GM21447 (cell line): Measurements from ENCODE around the gene SIRT2.
"Not testable (repeated sequence)": the region's sequence is repeated elsewhere in the genome, so short reads cannot be mapped to it uniquely, and the experiment has no call there.

Experiments used
- ATAC-seq: cut with Tn5 transposase; IDR thresholded peaks from one replicate; pipeline ENCODE4 v1.9.1; 2021; ENCODE audit not compliant: unreplicated experiment

Gene SIRT2

GRCh38 chr19:38830039-38830733, 69.2 kb downstream of the SIRT2 start:
- no peak for ATAC-seq

DNA sequence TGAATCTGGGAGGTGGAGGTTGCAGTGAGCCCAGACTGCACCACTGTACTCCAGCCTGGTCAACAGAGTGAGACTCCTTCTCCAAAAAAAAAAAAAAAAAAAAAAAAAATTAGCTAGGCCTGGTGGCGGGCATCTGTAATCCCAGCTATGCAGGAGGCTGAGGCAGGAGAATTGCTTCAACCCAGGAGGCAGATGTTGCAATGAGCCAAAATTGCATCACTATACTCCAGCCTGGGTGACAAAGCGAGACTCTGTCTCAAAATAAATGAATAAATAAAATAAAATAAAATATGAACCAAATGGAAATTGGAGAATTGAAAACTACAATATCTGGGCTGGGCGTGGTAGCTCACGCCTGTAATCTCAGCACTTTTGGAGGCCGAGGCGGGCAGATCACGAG, 70.2 kb downstream of the SIRT2 start:
- ATAC-seq = not testable (repeated sequence)
